Measurements from ENCODE around the gene CASK.

CASK gene

GRCh38 chrX:41870719-41871151 lies 52.6 kb downstream of the CASK start:
- TF ChIP-seq CTCF (conservative IDR thresholded peaks at IDR 0.05; ENCODE audit: low read length): no peak
- no peak overlapping the region for H3K4me3 ChIP-seq (ENCODE audit: low read length)
- DNase-seq (ENCODE audit: low read depth): no peak

- no peak for TF ChIP-seq CTCF (conservative IDR thresholded peaks at IDR 0.05; ENCODE audit: low read length)
- no peak for DNase-seq (ENCODE audit: low read depth)
- no peak overlapping the region for H3K4me3 ChIP-seq (ENCODE audit: low read length)
Measured at GRCh38 chrX:41868392-41868977, 54.9 kb downstream of the CASK start.

- DNase-seq (ENCODE audit: low read depth): no peak
- H3K4me3 ChIP-seq (ENCODE audit: low read length): no peak overlapping the region
- no peak for TF ChIP-seq CTCF (conservative IDR thresholded peaks at IDR 0.05; ENCODE audit: low read length)
Measured at GRCh38 chrX:41863343-41864203, 59.8 kb downstream of the CASK start.

GRCh38 chrX:41862562-41863184 lies 60.7 kb downstream of the CASK start:
- no peak for DNase-seq (ENCODE audit: low read depth)
- no peak for TF ChIP-seq CTCF (conservative IDR thresholded peaks at IDR 0.05; ENCODE audit: low read length)
- no peak overlapping the region for H3K4me3 ChIP-seq (ENCODE audit: low read length)

GRCh38 chrX:41858161-41858775 lies 65.1 kb downstream of the CASK start:
- H3K4me3 ChIP-seq (ENCODE audit: low read length): no peak overlapping the region
- no peak for TF ChIP-seq CTCF (conservative IDR thresholded peaks at IDR 0.05; ENCODE audit: low read length)
- no peak for DNase-seq (ENCODE audit: low read depth)

GRCh38 chrX:41857670-41858069 lies 65.7 kb downstream of the CASK start:
- TF ChIP-seq CTCF (conservative IDR thresholded peaks at IDR 0.05; ENCODE audit: low read length): no peak
- DNase-seq (ENCODE audit: low read depth): no peak
- H3K4me3 ChIP-seq (ENCODE audit: low read length): no peak overlapping the region
